SK-N-SH (cell line): Measurements from ENCODE around the gene CCDC102A. TPM values are rescaled to one million over a fixed set of nuclear protein-coding genes. Genes with fewer than 3 reads are reported as not detected.

Source experiments
- CTCF ChIA-PET: fragments of 300-600, 350-600 bp; formaldehyde crosslinking; extraction: SDS; loops from one replicate; lab custom pipeline; 2021; lab: Yijun Ruan, JAX
- POLR2A ChIA-PET: fragments of 350-600 bp; sonication (Branson Sonifier 250); formaldehyde crosslinking; extraction: SDS; loops from one replicate; lab custom pipeline; 2020; ENCODE audit warnings: antibody characterized with exemption, inconsistent platforms; lab: Yijun Ruan, JAX
- DNase-seq: peaks from one replicate; pipeline ENCODE4 v3.0.0; 2012
- H2AFZ ChIP-seq: fragments of 200-600 bp; sonication (generic); 2 replicates; pipeline ENCODE4 v1.8.1; 2016; ENCODE audit warnings: antibody characterized with exemption, mild to moderate bottlenecking, low read depth
- H3F3A ChIP-seq: fragments of 200-600 bp; sonication (generic); replicated peaks from 2 replicates; pipeline ENCODE3; 2016; ENCODE audit warnings: antibody characterized with exemption, mild to moderate bottlenecking; ENCODE audit not compliant: insufficient read depth
- H3K27ac ChIP-seq, 2 experiments: fragments of 200-500 bp in 1 of 2; fragments of 200-600 bp in 1 of 2; sonication (Bioruptor generic) in 1 of 2; sonication (generic), shearing (Covaris generic) in 1 of 2; 2 replicates each; pipeline versions ENCODE4 v1.5.1 to v1.6.1; 2014 to 2016; ENCODE audit warnings: low read depth in 2 of 2, inconsistent platforms in 1 of 2, low read length in 1 of 2, mild to moderate bottlenecking in 1 of 2, mixed read lengths in 1 of 2
- H3K27me3 ChIP-seq: fragments of 200-600 bp; sonication (generic), shearing (Covaris generic); 2 replicates; pipeline ENCODE4 v1.6.1; 2016; ENCODE audit warnings: mixed run types; ENCODE audit not compliant: insufficient read depth
- H3K36me3 ChIP-seq, 2 experiments: fragments of 200-500 bp in 1 of 2; fragments of 200-600 bp in 1 of 2; sonication (Bioruptor generic) in 1 of 2; sonication (generic) in 1 of 2; replicated peaks in 1 of 2; 2 replicates each; pipeline versions ENCODE3 to v1.5.1; 2014 to 2016; ENCODE audit warnings: low read length in 1 of 2, mild to moderate bottlenecking in 1 of 2; ENCODE audit not compliant: insufficient read depth in 2 of 2, control insufficient read depth in 1 of 2
- H3K4me1 ChIP-seq, 2 experiments: fragments of 200-500 bp in 1 of 2; fragments of 200-600 bp in 1 of 2; sonication (Bioruptor generic) in 1 of 2; sonication (generic), shearing (Covaris generic) in 1 of 2; 2 replicates each; pipeline versions ENCODE4 v1.5.1 to v1.6.1; 2014 to 2016; ENCODE audit warnings: low read depth in 1 of 2, low read length in 1 of 2, mixed run types in 1 of 2; ENCODE audit not compliant: insufficient read depth in 2 of 2, control insufficient read depth in 1 of 2
- H3K4me2 ChIP-seq: fragments of 200-600 bp; sonication (generic), shearing (Covaris generic); 2 replicates; pipeline ENCODE4 v1.6.1; 2017; ENCODE audit warnings: mixed run types
- H3K4me3 ChIP-seq, 2 experiments: fragments of 200-500 bp in 1 of 2; fragments of 200-600 bp in 1 of 2; sonication (Bioruptor generic) in 1 of 2; sonication (generic), shearing (Covaris generic) in 1 of 2; 2 replicates each; pipeline versions ENCODE4 v1.5.1 to v1.8.1; 2014 to 2016; ENCODE audit warnings: low read depth in 2 of 2, inconsistent platforms in 1 of 2, low read length in 1 of 2, mild to moderate bottlenecking in 1 of 2, mixed read lengths in 1 of 2, moderate library complexity in 1 of 2
- H3K79me2 ChIP-seq: fragments of 200-600 bp; sonication (generic); 2 replicates; pipeline ENCODE4 v1.8.1; 2017; ENCODE audit warnings: mild to moderate bottlenecking; ENCODE audit not compliant: insufficient read depth
- H3K9ac ChIP-seq: fragments of 200-600 bp; sonication (generic); 2 replicates; pipeline ENCODE4 v1.6.1; 2017; ENCODE audit warnings: mixed run types
- H3K9me2 ChIP-seq: fragments of 200-600 bp; sonication (generic); 2 replicates; pipeline ENCODE4 v1.6.1; 2017; ENCODE audit warnings: mixed run types
- H3K9me3 ChIP-seq: fragments of 200-600 bp; sonication (generic); 2 replicates; pipeline ENCODE4 v1.6.1; 2017; ENCODE audit warnings: mixed run types, mild to moderate bottlenecking, moderate library complexity
- H4K20me1 ChIP-seq: fragments of 200-600 bp; sonication (generic); 2 replicates; pipeline ENCODE4 v1.6.1; 2017; ENCODE audit warnings: mild to moderate bottlenecking, mixed run types; ENCODE audit not compliant: insufficient read depth
- ELF1 ChIP-seq: IDR thresholded peaks from 2 replicates; pipeline ENCODE4 v1.4.0; 2012
- EZH2phosphoT487 ChIP-seq: fragments of 200-600 bp; sonication (generic); IDR thresholded peaks from 2 replicates; pipeline ENCODE4 v1.6.1; 2017; ENCODE audit warnings: low read depth, mixed run types, mild to moderate bottlenecking, antibody characterized with exemption, moderate library complexity, borderline replicate concordance
- FOXM1 ChIP-seq: IDR thresholded peaks from 2 replicates; pipeline ENCODE4 v1.4.0; 2012; ENCODE audit warnings: low read depth, mild to moderate bottlenecking
- GABPA ChIP-seq: IDR thresholded peaks from 2 replicates; pipeline ENCODE4 v1.4.0; 2012; ENCODE audit warnings: low read depth, mild to moderate bottlenecking
- MEF2A ChIP-seq: IDR thresholded peaks from 2 replicates; pipeline ENCODE4 v1.4.0; 2012; ENCODE audit warnings: low read depth, borderline replicate concordance
- MXI1 ChIP-seq: IDR thresholded peaks from 2 replicates; pipeline ENCODE4 v1.6.1; 2012; ENCODE audit warnings: mild to moderate bottlenecking, low read depth, low read length, improper control_type of control experiment
- RAD21 ChIP-seq: IDR thresholded peaks from 2 replicates; pipeline ENCODE4 v1.6.1; 2012; ENCODE audit warnings: mild to moderate bottlenecking, low read length
- RFX5 ChIP-seq: IDR thresholded peaks from 2 replicates; pipeline ENCODE4 v1.6.1; 2012; ENCODE audit warnings: mild to moderate bottlenecking, improper control_type of control experiment, low read length
- TAF1 ChIP-seq: IDR thresholded peaks from 2 replicates; pipeline ENCODE4 v1.6.1; 2012; ENCODE audit warnings: low read depth, mild to moderate bottlenecking, low read length, moderate library complexity, borderline replicate concordance
- TEAD4 ChIP-seq: IDR thresholded peaks from 2 replicates; pipeline ENCODE4 v1.4.0; 2012; ENCODE audit warnings: mild to moderate bottlenecking, borderline replicate concordance; ENCODE audit not compliant: insufficient read depth
- YY1 ChIP-seq: IDR thresholded peaks from 2 replicates; pipeline ENCODE4 v1.4.0; 2012; ENCODE audit warnings: low read depth, mild to moderate bottlenecking
- WGBS: methylation state at CpG from one replicate; pipeline ENCODE4 v1.1.6; 2017; ENCODE audit warnings: low lambda C conversion rate; 5-methylcytosine and 5-hydroxymethylcytosine counted together
- polyA plus RNA-seq, 3 experiments: library from polyadenylated mRNA; depleted of rRNA; stranded (reverse); fragments of >200 nt; gene quantifications; 2 replicates each; pipeline ENCODE4 v1.2.3, GENCODE V29; 2012
- TF ChIP-seq, protein P1 (sequence below): IDR thresholded peaks from 2 replicates; pipeline ENCODE4 v1.6.1; 2012; ENCODE audit warnings: mild to moderate bottlenecking, low read depth, low read length, moderate library complexity
- TF ChIP-seq, protein P2 (sequence below): IDR thresholded peaks from 2 replicates; pipeline ENCODE4; 2012
- TF ChIP-seq, protein P3 (sequence below): IDR thresholded peaks from 2 replicates; pipeline ENCODE4 v1.4.0; 2012; ENCODE audit warnings: low read depth

CCDC102A gene
- polyA plus RNA-seq, 1 of the 3 experiments (the other 2 are of a cell fraction), result 26.2 TPM

DNA sequence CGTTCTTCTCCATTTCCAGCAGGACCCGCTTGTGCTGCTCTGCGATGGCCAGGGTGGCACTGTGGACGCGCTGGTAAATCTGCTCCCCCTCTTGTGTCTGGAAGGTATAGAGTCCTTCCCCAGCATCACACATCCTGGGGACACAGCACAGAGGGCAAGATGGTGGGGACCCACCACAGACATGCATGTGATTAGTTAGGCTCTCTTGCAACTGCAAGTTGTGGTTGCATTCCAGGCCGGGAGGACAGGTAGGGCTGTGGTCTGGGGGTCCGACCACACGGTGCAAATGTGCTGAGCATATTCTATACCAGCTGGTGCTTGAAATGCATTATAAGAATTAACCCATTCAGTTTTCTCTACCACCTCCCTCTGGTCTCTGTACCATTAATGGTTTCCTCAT lies 62.5 kb downstream of the CCDC102A start:
- Histone ChIP-seq H3F3A (peaks cover 4% of the 10 kb centered on the region), H3K36me3 (peaks cover 23 to 56% of the 10 kb centered on the region in 2 experiments), H2AFZ (no peak overlapping the region), H3K27me3 (no peaks in the 10 kb centered on the region), H3K27ac (peak overlapping the region in 1 of 2 experiments; percentile 95; a peak in 2 of 4 replicates), H3K9me2 (no peaks in the 10 kb centered on the region), H3K4me1 (peaks cover 1 to 92% of the 10 kb centered on the region in 2 experiments; a peak in 3 of 4 replicates), H3K9me3 (no peaks in the 10 kb centered on the region), H4K20me1 (0 out of 2 replicates have a peak, but pooled peaks cover 9% of the 10 kb centered on the region), H3K9ac (no peak overlapping the region), H3K79me2 (peaks cover 7% of the 10 kb centered on the region; the same call in 1 of the 2 replicates), H3K4me3 (no peak overlapping the region), H3K4me2 (no peak overlapping the region)
- TF ChIP-seq EZH2phosphoT487 (no peak), YY1 (no peak)
- CTCF ChIA-PET, result interaction anchor here (0.9 to 21.0 kb wide), 8 partner anchors 10 to 55 kb away, joined by 3 to 354 read pairs (median 6); partner anchors contain the start of genes CIAPIN1, COQ9 and POLR2C
- WGBS, result 85% methylated on average over 5 of the region's 8 CpGs
- DNase-seq, result no peak
- POLR2A ChIA-PET, result interaction anchor here (1.4 to 5.1 kb wide), 6 partner anchors 10 to 46 kb away, joined by 4 to 52 read pairs (median 10); partner anchors contain the start of genes CIAPIN1, COQ9, DOK4 and POLR2C

DNA sequence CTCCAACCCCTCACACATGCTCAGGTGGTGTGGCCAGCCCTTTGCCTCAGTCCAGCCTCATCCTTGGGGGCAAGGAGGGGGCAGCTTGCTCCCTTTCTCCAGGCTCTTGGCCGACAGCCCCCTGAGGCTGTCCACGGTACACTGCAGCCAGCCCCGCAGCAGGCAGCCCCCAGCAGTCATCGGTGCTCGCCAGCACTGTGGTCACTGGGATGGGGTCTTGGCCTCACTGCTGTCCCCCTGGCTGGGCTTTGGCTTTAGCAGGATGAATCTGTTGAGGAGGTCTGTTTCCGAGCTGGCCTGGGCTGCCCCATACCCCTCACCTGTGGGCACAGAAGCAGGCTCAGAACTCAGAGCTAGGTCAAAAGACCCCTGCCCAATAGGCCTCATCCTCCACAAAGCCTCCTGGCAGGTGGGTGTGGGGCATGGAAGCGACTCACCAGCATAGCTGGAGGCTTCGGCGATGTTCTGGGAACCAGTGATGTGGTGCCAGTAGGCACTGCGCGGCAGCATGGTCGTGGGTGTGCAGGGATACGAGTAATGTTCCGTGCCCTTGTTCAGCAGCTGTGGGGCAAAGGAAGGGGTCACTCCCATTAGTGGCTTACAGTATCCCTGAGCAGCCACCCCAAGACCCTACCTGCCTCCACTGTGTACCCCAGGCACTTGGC lies 63.1 kb downstream of the CCDC102A start:
- H3K9me3 ChIP-seq, result no peaks in the 10 kb centered on the region
- no peak for DNase-seq
- no peak overlapping the region for H3K4me2 ChIP-seq
- ChIA-PET POLR2A (interaction anchor here (1.5 to 5.1 kb wide), 5 partner anchors 10 to 41 kb away, joined by 7 to 52 read pairs (median 10); partner anchors contain the start of genes CIAPIN1, COQ9, DOK4 and POLR2C), CTCF (interaction anchor here (0.9 to 21.0 kb wide), 6 partner anchors 9 to 54 kb away, joined by 3 to 354 read pairs (median 7); partner anchors contain the start of gene POLR2C)
- peaks cover 4% of the 10 kb centered on the region for H3F3A ChIP-seq
- no peak overlapping the region for H2AFZ ChIP-seq
- H3K9me2 ChIP-seq, result no peaks in the 10 kb centered on the region
- H3K27me3 ChIP-seq, result no peaks in the 10 kb centered on the region
- H4K20me1 ChIP-seq, result 0 out of 2 replicates have a peak, but pooled peaks cover 9% of the 10 kb centered on the region
- H3K36me3 ChIP-seq, result peaks cover 27 to 62% of the 10 kb centered on the region in 2 experiments
- WGBS, result 91% methylated on average over 4 of the region's 14 CpGs
- peaks cover 0 to 86% of the 10 kb centered on the region in 2 experiments; a peak in 2 of 4 replicates for H3K4me1 ChIP-seq
- no peak overlapping the region for H3K9ac ChIP-seq
- H3K4me3 ChIP-seq, result no peak overlapping the region
- peaks cover 7% of the 10 kb centered on the region; the same call in 1 of the 2 replicates for H3K79me2 ChIP-seq
- H3K27ac ChIP-seq, result peak overlapping the region in 1 of 2 experiments; percentile 95; a peak in 2 of 4 replicates
- TF ChIP-seq TEAD4 (no peak), EZH2phosphoT487 (no peak), ELF1 (no peak), TAF1 (no peak), MXI1 (no peak), FOXM1 (no peak), RFX5 (no peak), GABPA (no peak), MEF2A (no peak), RAD21 (no peak)
- TF ChIP-seq, protein P1, sequence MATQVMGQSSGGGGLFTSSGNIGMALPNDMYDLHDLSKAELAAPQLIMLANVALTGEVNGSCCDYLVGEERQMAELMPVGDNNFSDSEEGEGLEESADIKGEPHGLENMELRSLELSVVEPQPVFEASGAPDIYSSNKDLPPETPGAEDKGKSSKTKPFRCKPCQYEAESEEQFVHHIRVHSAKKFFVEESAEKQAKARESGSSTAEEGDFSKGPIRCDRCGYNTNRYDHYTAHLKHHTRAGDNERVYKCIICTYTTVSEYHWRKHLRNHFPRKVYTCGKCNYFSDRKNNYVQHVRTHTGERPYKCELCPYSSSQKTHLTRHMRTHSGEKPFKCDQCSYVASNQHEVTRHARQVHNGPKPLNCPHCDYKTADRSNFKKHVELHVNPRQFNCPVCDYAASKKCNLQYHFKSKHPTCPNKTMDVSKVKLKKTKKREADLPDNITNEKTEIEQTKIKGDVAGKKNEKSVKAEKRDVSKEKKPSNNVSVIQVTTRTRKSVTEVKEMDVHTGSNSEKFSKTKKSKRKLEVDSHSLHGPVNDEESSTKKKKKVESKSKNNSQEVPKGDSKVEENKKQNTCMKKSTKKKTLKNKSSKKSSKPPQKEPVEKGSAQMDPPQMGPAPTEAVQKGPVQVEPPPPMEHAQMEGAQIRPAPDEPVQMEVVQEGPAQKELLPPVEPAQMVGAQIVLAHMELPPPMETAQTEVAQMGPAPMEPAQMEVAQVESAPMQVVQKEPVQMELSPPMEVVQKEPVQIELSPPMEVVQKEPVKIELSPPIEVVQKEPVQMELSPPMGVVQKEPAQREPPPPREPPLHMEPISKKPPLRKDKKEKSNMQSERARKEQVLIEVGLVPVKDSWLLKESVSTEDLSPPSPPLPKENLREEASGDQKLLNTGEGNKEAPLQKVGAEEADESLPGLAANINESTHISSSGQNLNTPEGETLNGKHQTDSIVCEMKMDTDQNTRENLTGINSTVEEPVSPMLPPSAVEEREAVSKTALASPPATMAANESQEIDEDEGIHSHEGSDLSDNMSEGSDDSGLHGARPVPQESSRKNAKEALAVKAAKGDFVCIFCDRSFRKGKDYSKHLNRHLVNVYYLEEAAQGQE, result no peak
- TF ChIP-seq, protein P2, sequence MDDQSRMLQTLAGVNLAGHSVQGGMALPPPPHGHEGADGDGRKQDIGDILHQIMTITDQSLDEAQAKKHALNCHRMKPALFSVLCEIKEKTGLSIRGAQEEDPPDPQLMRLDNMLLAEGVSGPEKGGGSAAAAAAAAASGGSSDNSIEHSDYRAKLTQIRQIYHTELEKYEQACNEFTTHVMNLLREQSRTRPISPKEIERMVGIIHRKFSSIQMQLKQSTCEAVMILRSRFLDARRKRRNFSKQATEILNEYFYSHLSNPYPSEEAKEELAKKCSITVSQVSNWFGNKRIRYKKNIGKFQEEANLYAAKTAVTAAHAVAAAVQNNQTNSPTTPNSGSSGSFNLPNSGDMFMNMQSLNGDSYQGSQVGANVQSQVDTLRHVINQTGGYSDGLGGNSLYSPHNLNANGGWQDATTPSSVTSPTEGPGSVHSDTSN, result no peak
- TF ChIP-seq, protein P3, sequence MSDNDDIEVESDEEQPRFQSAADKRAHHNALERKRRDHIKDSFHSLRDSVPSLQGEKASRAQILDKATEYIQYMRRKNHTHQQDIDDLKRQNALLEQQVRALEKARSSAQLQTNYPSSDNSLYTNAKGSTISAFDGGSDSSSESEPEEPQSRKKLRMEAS, result no peak
- TF ChIP-seq, all 33 proteins: peak for 0
